ENCODE results near the gene TMEM184A.

The TMEM184A gene

GRCh38 chr7:1601956-1602355 is 46.0 kb upstream of the TMEM184A start:
- Histone ChIP-seq H4K20me1 (ENCODE audit: insufficient read depth, low read length) (no peaks in the 10 kb centered on the region), H3K27me3 (ENCODE audit: low read depth, low read length) (no peaks in the 10 kb centered on the region), H3K4me1 (ENCODE audit: low read length) (no peaks in the 10 kb centered on the region), H3K9me3 (ENCODE audit: insufficient read depth, low read length) (no peaks in the 10 kb centered on the region), H3K9ac (ENCODE audit: low read length) (no peak overlapping the region), H2AFZ (ENCODE audit: low read depth, low read length) (no peak overlapping the region), H3K27ac (ENCODE audit: low read length) (no peak overlapping the region), H3K79me2 (ENCODE audit: low read length) (no peaks in the 10 kb centered on the region), H3K4me2 (ENCODE audit: low read length) (no peak overlapping the region), H3K4me3 (ENCODE audit: low read length) (no peak overlapping the region), H3K36me3 (replicated peaks; ENCODE audit: low read depth, low read length) (no peaks in the 10 kb centered on the region)
- TF ChIP-seq, protein P1, sequence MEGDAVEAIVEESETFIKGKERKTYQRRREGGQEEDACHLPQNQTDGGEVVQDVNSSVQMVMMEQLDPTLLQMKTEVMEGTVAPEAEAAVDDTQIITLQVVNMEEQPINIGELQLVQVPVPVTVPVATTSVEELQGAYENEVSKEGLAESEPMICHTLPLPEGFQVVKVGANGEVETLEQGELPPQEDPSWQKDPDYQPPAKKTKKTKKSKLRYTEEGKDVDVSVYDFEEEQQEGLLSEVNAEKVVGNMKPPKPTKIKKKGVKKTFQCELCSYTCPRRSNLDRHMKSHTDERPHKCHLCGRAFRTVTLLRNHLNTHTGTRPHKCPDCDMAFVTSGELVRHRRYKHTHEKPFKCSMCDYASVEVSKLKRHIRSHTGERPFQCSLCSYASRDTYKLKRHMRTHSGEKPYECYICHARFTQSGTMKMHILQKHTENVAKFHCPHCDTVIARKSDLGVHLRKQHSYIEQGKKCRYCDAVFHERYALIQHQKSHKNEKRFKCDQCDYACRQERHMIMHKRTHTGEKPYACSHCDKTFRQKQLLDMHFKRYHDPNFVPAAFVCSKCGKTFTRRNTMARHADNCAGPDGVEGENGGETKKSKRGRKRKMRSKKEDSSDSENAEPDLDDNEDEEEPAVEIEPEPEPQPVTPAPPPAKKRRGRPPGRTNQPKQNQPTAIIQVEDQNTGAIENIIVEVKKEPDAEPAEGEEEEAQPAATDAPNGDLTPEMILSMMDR (IDR thresholded peaks at IDR 0.05; ENCODE audit: low read depth, low read length), result no peak
- no peak for TF ChIP-seq EZH2phosphoT487 (IDR thresholded peaks at IDR 0.05; ENCODE audit: low read depth)

DNA sequence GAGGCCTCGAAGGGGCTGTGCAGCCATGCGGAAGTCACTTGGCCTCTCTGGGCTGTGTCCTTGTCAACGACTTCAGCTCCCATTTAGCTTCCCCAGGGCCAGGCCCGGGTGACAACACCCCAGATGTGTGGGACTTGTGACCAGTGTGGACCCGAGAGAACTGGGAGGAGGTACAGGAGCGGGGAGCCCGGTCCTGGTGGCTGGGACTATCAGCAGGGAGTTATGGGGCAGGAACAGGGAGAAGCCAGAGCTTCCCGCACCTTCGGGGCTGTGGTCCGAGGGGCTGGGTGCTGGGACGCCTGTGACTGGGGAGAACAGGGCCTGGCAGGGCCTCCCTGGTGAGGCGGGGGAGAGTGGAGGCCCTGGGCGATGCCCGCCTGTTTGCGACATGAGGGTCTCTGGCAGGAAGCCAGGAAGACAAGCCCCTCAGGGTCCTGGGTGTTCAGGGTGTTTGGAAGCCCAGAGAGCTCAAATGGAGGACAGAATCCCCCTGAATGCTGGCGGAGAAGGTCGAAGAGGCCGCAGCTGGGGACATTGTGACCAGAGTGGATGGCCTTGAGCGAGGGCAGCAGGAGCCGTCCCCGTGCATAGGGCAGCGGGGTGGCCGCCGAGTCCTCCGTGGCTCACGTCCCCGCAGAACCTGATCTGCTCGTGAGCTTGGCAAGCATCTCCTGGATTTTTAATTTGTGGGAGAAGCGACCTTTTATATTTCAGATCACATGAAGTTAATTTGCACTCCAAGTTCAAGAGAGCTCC is 43.8 kb upstream of the TMEM184A start:
- no peaks in the 10 kb centered on the region for H4K20me1 ChIP-seq (ENCODE audit: insufficient read depth, low read length)
- no peaks in the 10 kb centered on the region for H3K36me3 ChIP-seq (replicated peaks; ENCODE audit: low read depth, low read length)
- H3K79me2 ChIP-seq (ENCODE audit: low read length), result no peaks in the 10 kb centered on the region
- no peak overlapping the region for H2AFZ ChIP-seq (ENCODE audit: low read depth, low read length)
- H3K4me2 ChIP-seq (ENCODE audit: low read length), result no peak overlapping the region
- TF ChIP-seq, protein P1 (IDR thresholded peaks at IDR 0.05; ENCODE audit: low read depth, low read length), result no peak
- H3K4me1 ChIP-seq (ENCODE audit: low read length), result no peaks in the 10 kb centered on the region
- H3K9ac ChIP-seq (ENCODE audit: low read length), result no peak overlapping the region
- H3K27ac ChIP-seq (ENCODE audit: low read length), result no peak overlapping the region
- no peak overlapping the region for H3K4me3 ChIP-seq (ENCODE audit: low read length)
- no peaks in the 10 kb centered on the region for H3K9me3 ChIP-seq (ENCODE audit: insufficient read depth, low read length)
- H3K27me3 ChIP-seq (ENCODE audit: low read depth, low read length), result no peaks in the 10 kb centered on the region

DNA sequence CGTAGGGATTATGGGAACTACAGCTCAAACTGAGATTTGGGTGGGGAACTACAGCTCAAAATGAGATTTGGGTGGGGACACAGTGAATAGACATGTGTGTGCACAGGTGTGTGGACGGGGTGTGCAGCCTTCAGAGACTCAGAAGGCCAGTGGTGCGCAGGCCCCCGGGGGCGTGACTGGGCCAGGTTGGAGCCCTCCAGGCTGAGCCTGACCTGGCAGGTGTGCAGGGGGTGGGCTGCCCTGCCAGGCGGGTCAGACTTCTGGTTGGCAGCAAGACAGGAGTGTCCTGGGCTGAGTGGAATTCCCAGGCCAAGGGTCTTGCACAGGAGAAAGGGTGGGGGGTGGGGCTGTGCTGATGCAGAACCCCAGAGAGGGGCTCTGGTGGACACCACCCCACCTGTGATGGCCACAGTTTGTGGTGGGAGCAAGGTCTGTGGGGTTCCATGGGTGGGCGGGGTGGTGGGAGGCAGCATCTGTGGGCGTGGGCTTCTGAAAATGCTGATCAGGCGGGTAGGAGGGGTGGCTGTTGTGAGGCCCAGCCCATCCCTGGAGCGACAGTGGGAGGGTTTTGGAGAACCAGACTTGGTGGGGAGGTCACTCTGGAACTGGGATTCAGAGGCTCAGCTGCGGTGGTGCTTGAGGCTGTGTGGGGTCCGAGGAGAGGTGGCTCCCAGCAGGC is 43.1 kb upstream of the TMEM184A start:
- Histone ChIP-seq H3K27ac (ENCODE audit: low read length) (no peak overlapping the region), H3K9me3 (ENCODE audit: insufficient read depth, low read length) (no peaks in the 10 kb centered on the region), H3K4me1 (ENCODE audit: low read length) (no peaks in the 10 kb centered on the region), H2AFZ (ENCODE audit: low read depth, low read length) (no peak overlapping the region), H3K79me2 (ENCODE audit: low read length) (no peaks in the 10 kb centered on the region), H3K36me3 (replicated peaks; ENCODE audit: low read depth, low read length) (no peaks in the 10 kb centered on the region), H3K4me2 (ENCODE audit: low read length) (no peak overlapping the region), H3K4me3 (ENCODE audit: low read length) (no peak overlapping the region), H3K27me3 (ENCODE audit: low read depth, low read length) (no peaks in the 10 kb centered on the region), H4K20me1 (ENCODE audit: insufficient read depth, low read length) (no peaks in the 10 kb centered on the region), H3K9ac (ENCODE audit: low read length) (no peak overlapping the region)
- TF ChIP-seq, protein P1 (IDR thresholded peaks at IDR 0.05; ENCODE audit: low read depth, low read length), result no peak
- no peak for TF ChIP-seq EZH2phosphoT487 (IDR thresholded peaks at IDR 0.05; ENCODE audit: low read depth)

- TF ChIP-seq, protein P1 (IDR thresholded peaks at IDR 0.05; ENCODE audit: low read depth, low read length), result no peak
- no peak for TF ChIP-seq EZH2phosphoT487 (IDR thresholded peaks at IDR 0.05; ENCODE audit: low read depth)
- Histone ChIP-seq H3K9ac (ENCODE audit: low read length) (no peak overlapping the region), H3K27me3 (ENCODE audit: low read depth, low read length) (no peaks in the 10 kb centered on the region), H4K20me1 (ENCODE audit: insufficient read depth, low read length) (no peaks in the 10 kb centered on the region), H3K4me2 (ENCODE audit: low read length) (no peak overlapping the region), H3K4me1 (ENCODE audit: low read length) (no peaks in the 10 kb centered on the region), H3K4me3 (ENCODE audit: low read length) (no peak overlapping the region), H3K36me3 (replicated peaks; ENCODE audit: low read depth, low read length) (no peaks in the 10 kb centered on the region), H3K79me2 (ENCODE audit: low read length) (no peaks in the 10 kb centered on the region), H2AFZ (ENCODE audit: low read depth, low read length) (no peak overlapping the region), H3K27ac (ENCODE audit: low read length) (no peak overlapping the region), H3K9me3 (ENCODE audit: insufficient read depth, low read length) (no peaks in the 10 kb centered on the region)
Observed at GRCh38 chr7:1598286-1598685, 42.3 kb upstream of the TMEM184A start.
